Measurements from ENCODE around the gene ADGRG2. TPM values are rescaled to one million over a fixed set of nuclear protein-coding genes. Genes with fewer than 3 reads are reported as not detected.

Gene ADGRG2
- polyA plus RNA-seq, 3 donors, result not detected

GRCh38 chrX:19094654-19095053, 27.6 kb downstream of the ADGRG2 start:
- WGBS (ENCODE audit: insufficient coverage), result no CpG with 5 or more reads among the region's 12 CpGs
- no peak overlapping the region for H3K27ac Mint-ChIP-seq

GRCh38 chrX:19091596-19091995, 30.7 kb downstream of the ADGRG2 start:
- peaks cover 5 to 26% (median 12%) of the 10 kb centered on the region in 7 donors for H3K9me3 Mint-ChIP-seq
- intact Hi-C loops (cut with micrococcal nuclease), result no loop called here
- no peaks in the 10 kb centered on the region for H4K20me1 ChIP-seq (ENCODE audit: insufficient read depth, low read length)
- H2AFZ ChIP-seq (ENCODE audit: insufficient read depth, low read depth, low read length, poor library complexity, severe bottlenecking), result no peak overlapping the region
- WGBS (ENCODE audit: insufficient coverage), result 94% methylated on average over 2 of the region's 6 CpGs
- no peak overlapping the region for H3K4me2 ChIP-seq (replicated peaks; ENCODE audit: extremely low read depth, low read length, poor library complexity, severe bottlenecking)
- no peak overlapping the region for H3K27ac ChIP-seq (ENCODE audit: low read depth in 1 of 2, low read length in 2 of 2)
- no peak overlapping the region for H3K4me3 ChIP-seq (replicated peaks in 1 of 3; ENCODE audit: low read depth in 2 of 3, low read length in 3 of 3)
- H3K36me3 ChIP-seq (replicated peaks in 1 of 2; ENCODE audit: control insufficient read depth in 1 of 2, insufficient read depth in 2 of 2, low read length in 2 of 2), result no peaks in the 10 kb centered on the region
- H3K27me3 ChIP-seq (ENCODE audit: control insufficient read depth in 2 of 2, insufficient read depth in 2 of 2, low read length in 2 of 2), result no peaks in the 10 kb centered on the region
- peaks cover 1 to 6% (median 5%) of the 10 kb centered on the region in 3 donors for H3K27me3 Mint-ChIP-seq (ENCODE audit: low read depth in 3 of 3)
- no peak for TF ChIP-seq CTCF (IDR thresholded peaks at IDR 0.05)
- H3K27ac Mint-ChIP-seq, result no peak overlapping the region
- peaks cover 2% of the 10 kb centered on the region for H3K4me1 Mint-ChIP-seq
- H3K4me3 Mint-ChIP-seq, result no peak overlapping the region
- H3K9me3 ChIP-seq (replicated peaks in 1 of 2; ENCODE audit: control insufficient read depth in 1 of 2, insufficient read depth in 1 of 2, low read length in 2 of 2), result peaks cover 8% of the 10 kb centered on the region in 2 donors
- peaks cover 0 to 3% of the 10 kb centered on the region in 2 donors for H3K4me1 ChIP-seq (ENCODE audit: control insufficient read depth in 1 of 2, insufficient read depth in 2 of 2, low read length in 2 of 2)
- no peaks in the 10 kb centered on the region for H3K36me3 Mint-ChIP-seq
- DNase-seq, result no peak
- H3K9ac ChIP-seq (ENCODE audit: insufficient read depth, low read length, poor library complexity, severe bottlenecking), result no peak overlapping the region
- no peaks in the 10 kb centered on the region for H3K79me2 ChIP-seq (ENCODE audit: insufficient read depth, low read length)

More at GRCh38 chrX:19094654-19095053, 27.6 kb downstream of the ADGRG2 start:
- Histone ChIP-seq H3K79me2 (ENCODE audit: insufficient read depth, low read length) (no peaks in the 10 kb centered on the region), H3K9me3 (replicated peaks in 1 of 2; ENCODE audit: control insufficient read depth in 1 of 2, insufficient read depth in 1 of 2, low read length in 2 of 2) (peaks cover 5% of the 10 kb centered on the region in 2 donors), H3K27ac (ENCODE audit: low read depth in 1 of 2, low read length in 2 of 2) (no peak overlapping the region), H3K4me2 (replicated peaks; ENCODE audit: extremely low read depth, low read length, poor library complexity, severe bottlenecking) (no peak overlapping the region), H2AFZ (ENCODE audit: insufficient read depth, low read depth, low read length, poor library complexity, severe bottlenecking) (no peak overlapping the region), H3K9ac (ENCODE audit: insufficient read depth, low read length, poor library complexity, severe bottlenecking) (no peak overlapping the region), H3K27me3 (ENCODE audit: control insufficient read depth in 2 of 2, insufficient read depth in 2 of 2, low read length in 2 of 2) (no peaks in the 10 kb centered on the region), H3K36me3 (replicated peaks in 1 of 2; ENCODE audit: control insufficient read depth in 1 of 2, insufficient read depth in 2 of 2, low read length in 2 of 2) (no peaks in the 10 kb centered on the region), H3K4me3 (replicated peaks in 1 of 3; ENCODE audit: low read depth in 2 of 3, low read length in 3 of 3) (no peak overlapping the region), H3K4me1 (ENCODE audit: control insufficient read depth in 1 of 2, insufficient read depth in 2 of 2, low read length in 2 of 2) (no peaks in the 10 kb centered on the region), H4K20me1 (ENCODE audit: insufficient read depth, low read length) (no peaks in the 10 kb centered on the region)
- no peak for DNase-seq
- H3K4me1 Mint-ChIP-seq, result no peaks in the 10 kb centered on the region
- no peaks in the 10 kb centered on the region for H3K36me3 Mint-ChIP-seq
- peaks cover 1 to 3% (median 3%) of the 10 kb centered on the region in 3 donors for H3K27me3 Mint-ChIP-seq (ENCODE audit: low read depth in 3 of 3)
- H3K9me3 Mint-ChIP-seq, result peaks cover 8 to 19% (median 11%) of the 10 kb centered on the region in 7 donors
- no peak for TF ChIP-seq CTCF (IDR thresholded peaks at IDR 0.05)
- intact Hi-C loops (cut with micrococcal nuclease), result no loop called here
- H3K4me3 Mint-ChIP-seq, result no peak overlapping the region

All from CD14-positive monocyte (primary cell).